Superior temporal gyrus (tissue), 1 donor: Measurements from ENCODE around the gene PDIA5.
A peak's percentile ranks its signal among the peaks of the same experiment; 100 is the strongest.

Experiments
- DNase-seq: peaks from one replicate; pipeline ENCODE4 v3.0.0-alpha.2; 2016; ENCODE audit errors: extremely low spot score

PDIA5 gene

DNA sequence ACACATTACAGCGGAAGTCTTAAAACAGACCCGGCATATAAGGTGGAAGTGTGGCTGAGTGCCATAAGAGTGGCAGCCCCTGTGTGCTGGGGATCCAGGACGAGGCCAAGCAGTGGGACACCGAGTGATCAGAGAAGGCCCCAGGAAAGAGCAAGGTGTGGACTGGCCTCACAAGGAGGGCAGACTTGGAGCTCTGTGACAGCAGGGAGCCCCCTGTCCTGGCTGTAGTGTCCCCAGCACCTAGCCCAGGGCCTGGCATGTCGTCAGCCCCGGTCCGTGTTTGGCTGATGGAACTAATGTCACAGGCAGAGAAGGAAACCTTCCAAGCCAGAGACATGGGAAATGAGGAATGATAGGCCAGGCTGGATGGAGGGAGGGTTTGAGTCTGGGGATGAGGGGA is 4.8 kb downstream of the PDIA5 start:
- DNase-seq, result no peak

DNA sequence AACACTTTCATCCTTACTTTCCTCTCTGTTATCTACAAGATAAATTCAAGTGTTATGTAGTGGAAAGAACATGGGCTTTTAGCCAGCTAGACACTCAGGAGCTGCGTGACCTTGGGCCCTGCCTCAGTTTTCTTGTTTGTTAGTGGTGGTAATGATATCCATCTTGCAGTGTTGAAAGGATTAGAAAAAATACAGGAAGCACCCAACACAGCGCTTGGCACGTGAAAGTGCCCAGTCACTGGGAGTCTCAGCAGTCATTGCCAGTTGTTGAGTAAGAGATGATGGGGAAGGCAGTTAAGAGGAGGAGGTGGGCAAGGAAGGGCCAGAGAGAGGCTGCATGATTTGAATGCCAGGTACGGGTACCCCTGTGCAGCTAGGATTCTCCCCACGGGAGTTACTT is 5.3 kb downstream of the PDIA5 start:
- no peak for DNase-seq

DNA sequence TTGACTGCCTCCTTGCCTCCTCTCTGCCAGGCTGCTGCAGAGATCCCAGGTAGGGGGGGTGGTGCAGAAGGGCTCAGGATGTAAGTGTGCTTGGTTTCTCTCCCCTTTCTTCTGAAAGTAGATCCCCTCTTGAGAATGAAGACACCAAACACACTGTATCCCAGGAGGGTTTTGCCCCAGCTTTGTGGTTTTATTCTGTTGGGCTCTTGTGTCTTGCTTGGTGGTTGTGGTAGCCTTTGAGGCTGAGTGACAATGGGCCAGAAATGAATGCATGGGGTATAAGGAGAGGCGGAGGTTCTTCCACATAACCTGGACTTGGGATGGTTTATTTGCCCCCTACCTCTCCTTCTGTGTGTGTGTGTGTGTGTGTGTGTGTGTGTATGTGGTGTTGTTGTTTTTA is 5.7 kb downstream of the PDIA5 start:
- DNase-seq, result no peak

DNA sequence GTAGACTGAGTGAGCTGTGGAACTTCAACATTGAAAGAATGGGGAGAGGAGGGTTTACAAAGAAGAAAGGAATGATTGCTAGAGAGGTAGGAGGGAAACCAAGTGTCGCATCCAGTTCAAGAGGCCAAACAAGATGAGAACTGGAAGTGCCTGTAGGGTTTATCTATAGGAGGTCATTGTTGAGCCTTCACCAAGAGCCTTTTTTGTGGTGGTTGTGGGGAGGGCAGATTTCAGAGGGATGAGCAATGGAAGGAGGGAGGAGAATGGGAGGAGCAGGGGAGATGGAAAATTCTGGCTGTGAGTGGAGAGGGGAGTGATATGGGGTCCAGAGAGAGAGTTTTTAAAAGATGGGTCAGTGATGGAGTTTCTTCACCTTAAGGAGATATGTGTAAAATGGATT is 8.5 kb downstream of the PDIA5 start:
- DNase-seq, result no peak

DNA sequence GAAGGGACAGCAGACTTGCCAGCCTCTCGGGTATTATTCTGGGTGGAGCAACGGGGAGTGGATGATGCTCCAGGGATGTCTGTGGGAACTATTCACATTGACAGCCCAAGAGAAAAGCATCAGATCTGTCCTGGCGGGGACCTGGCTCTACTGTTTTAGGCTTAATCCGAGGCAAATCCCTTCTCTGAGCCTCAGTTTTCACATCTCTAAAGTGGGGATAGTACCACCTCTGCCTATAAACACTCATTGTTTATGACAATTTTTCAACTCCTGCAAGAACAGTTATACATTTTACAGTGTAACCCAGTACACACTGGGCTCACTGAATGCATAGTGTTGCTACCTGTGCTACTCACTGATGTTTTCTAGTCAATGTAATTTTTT is 9.3 kb downstream of the PDIA5 start:
- DNase-seq, result no peak

DNA sequence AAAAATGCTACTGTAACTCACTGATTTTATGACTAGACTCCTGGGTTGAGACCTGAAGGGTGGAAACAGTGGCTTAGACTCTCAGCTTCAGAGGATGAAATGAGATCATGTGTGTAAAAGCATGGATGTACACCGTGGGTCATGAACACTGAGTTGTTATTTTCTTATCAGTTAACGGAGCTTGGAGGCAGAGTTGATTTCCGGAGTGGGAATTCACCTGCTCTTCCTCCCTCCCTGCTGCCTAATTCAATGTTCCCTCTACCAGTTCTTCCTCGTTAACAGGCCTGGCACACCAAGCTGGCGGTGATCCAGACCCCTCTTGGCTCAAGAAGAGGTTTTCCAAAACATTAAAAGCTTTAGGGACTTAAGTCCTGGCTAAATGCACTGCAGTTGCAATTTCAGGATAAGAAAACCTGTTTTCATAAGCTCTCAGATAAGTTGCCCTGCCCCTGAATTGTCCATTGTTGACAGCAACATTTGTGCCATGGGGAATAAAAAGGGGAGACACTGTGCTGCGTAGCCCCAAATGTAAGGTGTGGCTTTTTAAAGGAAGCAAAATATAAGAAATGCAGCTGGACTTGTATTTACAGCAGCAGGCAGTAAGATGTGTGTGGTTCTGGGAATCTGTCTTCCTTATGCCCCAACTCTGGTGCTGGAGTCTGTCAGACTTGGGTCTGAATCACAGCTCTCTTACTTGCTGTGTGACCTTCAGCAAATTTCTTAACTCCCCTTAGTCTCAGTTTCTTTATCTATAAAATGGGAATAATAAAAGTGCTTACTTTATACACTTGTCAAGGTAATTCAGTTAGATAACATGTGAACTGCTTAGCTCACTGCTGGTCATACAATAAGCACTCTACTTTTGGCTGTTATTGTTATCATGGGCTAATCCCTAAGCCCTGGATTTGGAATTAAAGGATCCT is 9.9 kb downstream of the PDIA5 start:
- DNase-seq, result peak; percentile 55

DNA sequence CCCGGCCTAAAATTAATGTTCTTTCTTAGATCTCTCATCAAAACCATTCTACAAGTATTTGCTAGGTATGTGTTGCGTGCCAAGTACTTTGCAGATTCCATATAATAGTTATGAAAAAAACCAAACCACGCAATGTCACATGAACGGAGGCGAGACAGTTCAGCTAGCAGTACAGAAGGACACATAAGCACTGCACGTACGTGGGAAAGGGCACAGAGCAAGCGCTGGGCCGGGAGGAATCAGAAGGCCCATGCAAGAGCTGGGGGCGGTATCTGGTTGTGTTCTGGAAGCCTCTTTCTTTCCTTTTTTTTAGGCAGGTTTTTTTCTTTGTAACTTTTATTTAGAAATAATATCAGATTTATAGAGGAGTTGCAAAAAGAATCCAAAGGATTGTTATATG is 11.3 kb downstream of the PDIA5 start:
- no peak for DNase-seq

DNA sequence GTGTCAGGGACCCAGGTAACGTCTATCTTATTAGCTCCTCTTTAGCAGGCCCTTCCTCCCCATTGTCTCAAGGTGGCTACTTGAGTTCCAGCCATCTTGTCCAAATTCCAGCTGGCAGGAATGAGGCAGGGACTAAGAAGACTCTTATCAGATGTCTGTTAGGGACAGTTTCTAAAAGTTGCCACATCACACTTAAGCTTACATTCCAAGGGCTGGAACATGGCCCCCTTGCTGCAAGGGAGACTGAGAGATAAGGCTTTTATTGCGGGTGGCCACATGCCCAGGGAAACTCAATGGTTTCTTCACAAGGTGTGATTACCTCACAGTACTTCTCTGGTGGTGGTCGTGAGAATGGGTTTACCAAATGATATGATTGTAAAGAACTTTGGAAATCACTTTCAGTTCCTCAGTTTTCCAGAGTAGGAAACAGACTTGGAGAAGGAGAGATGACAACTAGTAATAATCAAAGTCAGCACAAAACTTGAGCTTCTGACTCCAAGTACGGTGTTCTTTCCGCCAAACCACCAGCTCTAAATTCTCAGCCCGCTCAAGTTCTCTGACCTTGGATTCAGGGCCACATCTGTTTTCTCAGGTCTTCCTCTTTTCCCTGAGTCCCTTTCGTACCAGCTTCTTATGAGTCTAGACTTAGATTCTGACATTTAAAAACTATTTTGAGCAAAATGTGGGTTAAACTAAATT is 14.2 kb downstream of the PDIA5 start:
- DNase-seq, result no peak

DNA sequence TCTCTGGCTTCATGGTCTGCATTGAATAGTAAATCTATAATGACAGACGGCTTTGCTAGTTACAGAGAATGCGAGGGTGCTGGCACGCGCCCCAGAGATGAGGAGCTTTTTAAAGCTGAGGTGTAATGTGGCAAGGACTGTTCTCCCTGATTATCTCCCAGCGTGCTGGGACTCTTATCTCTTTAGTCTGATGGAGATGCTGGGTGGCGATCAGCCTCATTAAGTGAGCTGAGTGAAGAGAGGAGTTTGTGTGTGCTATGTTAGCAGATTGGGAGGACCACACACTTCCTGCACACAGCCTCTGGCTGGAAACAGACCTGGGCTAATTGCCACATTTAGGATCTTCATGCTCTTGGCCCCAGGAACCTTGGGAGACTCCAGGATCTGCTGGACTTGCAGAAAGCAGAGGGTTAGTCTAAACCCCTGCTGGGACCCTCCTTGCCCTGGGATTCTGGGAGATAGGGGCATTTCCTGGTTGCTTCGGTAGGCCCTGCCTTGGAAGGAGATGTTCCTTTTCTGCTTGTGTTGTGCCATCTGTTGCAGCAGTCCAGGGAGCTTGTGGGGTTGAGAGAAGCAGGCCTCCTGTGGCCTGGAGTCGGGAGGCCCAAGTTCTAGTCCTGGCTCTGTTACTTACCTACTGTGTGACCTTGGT is 15.0 kb downstream of the PDIA5 start:
- DNase-seq, result peak; percentile 53

DNA sequence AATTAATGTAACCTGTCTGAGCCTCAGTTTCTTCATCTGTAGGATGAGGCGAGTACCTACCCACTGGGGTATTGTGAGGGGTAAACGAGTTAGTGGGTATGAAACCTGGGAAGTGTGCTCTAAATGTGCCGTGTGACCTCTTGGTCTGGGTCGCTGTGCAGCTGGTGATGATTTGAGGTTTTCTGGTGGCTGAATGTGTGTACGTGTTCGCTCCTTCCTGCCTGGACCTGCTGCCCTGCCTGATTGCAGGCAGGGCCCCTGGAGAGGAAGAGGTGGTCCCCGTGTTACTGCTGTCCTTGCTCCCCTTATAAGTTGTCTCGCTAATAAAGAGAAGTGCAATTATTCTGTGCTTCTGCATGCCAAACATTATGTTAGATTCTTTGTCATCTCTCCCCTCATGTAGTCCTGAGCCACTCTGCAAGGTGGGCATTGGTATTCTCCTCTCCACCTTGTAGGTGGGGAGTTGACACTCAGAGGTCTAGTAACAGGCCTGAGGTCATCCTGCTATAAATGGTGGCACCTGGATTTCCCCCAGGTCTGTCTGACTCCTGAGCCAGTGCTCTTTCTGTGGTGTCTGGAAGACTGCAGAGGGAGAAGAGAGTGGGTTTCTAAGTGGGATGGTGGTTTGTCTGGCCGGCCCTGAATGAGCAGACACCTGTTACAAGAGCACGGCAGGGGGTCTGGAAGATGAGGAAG is 15.7 kb downstream of the PDIA5 start:
- no peak for DNase-seq

DNA sequence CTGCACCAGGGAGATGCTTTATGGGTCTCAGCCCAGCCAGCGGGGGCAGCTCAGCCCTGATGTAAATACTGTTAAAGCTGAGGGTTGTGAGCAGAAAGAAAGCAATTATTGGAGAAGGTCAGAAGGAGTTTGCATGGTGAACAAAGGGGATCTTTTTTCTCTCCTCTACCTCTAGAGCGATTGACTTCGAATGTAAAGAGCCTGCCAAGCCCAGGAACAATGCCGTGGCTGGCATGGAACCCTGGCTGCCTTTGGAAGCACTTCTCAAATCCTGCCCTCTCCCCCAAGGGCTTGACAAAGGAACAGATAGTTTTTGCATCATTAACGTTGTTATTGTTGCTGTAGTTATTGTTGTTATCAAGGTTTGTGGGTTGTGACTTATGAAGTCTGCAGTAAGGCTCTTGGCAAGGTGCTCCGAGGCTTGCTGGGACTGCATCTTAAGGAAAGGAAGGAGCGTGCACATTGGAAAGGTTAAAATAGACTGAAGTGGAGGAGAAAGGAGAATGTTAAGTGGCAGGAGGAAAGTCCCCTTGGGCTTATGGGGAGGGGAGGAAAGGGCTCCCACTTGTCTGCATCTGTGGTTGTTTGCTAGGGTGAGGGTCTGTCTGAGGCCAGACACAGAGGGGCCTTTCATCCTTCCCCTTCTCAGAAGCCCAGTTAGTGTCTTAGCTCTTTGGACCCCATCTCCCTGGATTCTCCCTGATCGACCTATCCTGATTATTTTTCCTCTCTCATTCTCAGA is 16.7 kb downstream of the PDIA5 start:
- DNase-seq, result no peak

DNA sequence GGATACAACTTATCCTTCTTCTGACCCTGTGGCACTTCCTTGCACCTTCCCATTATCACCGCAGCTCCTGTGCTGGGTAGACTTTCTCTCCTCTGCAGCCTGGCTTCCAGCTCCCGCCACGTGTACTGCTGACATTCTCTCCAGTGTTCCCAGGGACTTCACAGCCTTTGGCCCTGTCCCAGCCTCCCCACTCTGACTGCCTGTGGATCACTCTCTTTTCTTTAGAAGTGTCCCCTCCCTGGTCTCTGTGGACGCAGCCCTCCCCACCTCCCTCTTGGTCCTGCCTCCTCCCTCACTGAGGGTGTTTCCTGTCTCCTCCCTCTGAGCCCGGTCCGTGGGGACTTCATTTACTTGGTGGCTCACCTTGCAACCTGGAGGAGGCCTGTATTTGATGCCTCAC is 17.4 kb downstream of the PDIA5 start:
- DNase-seq, result no peak

DNA sequence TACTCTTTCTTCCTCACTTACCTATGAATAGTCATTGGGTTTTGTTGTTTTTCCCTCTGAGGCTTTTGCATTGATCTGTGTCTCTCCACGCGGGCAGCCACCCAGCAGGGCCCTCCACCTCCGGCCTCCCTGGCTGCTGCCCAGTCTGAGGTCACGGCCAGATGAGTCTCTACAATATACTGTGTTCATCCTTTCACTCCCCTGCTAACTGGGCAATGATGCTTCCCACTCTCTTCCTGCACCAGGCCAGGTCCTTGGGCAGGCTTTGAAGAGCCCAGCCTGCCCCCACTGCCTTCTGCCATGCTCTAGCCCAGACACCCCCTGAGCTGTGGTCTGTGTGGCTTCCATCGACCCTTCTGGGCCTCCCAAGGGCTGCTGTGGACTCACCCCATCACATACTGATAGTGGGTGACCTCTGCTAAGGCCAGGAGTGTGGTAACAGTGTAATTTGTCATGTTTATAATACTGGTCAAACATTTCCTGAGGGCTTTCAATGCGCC is 18.0 kb downstream of the PDIA5 start:
- DNase-seq, result no peak

DNA sequence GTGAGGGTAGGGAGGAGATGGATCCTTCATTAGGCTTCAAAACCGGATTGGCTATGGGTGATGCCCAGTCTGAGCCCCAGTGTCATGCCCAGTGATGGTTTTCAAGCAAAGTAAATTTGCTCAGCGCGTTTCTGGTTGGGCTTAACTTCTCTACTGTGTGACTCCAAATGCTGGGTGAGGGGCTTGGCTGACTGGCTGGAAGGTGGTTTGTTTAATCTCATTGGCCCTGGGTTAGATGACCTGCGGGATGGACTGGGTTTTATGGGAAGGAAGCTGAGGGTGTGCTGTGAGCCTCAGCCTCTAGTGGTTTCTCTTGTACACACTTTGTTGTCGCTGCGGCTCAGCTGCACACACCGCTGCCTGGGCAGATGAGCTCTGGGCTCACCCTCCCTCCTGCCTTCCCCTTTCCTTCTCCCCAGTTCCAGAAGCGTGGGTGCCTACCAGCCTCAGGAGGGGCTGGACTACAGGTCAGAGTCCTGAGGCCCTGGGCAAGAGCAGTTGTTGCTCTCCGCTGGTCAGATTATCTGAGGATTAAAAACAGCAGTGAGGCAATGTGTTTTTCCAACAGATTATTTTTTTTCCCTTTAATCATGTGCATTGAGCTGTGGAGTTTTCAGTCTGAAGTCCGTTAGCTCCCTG is 18.6 kb downstream of the PDIA5 start:
- no peak for DNase-seq

DNA sequence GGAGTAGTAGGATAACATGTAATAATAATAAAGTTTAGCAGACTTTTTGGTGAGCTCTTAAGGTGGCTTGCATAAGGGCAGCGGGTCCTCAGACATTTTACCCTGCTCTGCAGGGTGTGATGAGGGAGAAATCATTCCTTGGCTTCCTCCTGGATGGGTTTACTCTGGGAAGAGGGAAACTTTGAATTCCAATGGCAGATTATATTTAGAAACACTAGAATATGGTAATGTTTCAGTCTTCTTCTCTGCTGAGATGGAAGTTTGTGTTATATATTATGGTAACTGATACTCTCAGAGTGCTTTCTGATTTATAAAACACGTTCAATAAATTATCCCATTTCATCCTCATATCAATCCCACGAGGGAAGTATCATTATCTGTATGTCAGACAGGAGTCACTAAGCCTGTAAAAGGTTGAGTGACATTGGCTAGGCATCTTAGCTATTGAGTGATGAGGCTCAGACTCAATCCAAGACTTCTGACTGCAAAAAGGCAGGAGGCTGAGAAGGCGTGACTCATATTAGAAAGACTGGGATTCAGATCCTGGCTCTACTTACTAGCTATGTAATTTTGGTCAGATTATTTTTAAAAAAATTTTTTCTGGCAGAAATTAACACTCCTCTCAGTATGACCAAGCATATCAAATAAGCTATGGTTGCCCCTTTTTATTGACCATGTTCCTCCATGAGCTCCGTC is 19.3 kb downstream of the PDIA5 start:
- no peak for DNase-seq

DNA sequence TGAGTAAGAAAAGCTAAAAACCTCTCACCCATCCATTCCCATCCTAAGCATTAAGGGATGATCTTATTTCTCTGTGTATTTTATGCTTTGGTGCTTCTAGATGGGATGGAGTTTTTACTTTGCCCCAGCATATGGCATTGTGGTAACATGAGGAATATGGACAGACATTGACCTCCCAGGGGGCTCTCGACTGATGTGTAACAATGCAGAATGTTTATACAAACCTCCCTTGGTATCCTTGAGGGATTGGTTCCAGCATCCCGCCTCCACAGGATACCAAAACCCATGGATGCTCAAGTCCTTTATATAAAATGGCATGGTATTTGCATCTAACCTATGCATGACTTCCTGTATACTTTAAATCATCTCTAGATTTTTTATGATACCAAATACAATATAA is 21.6 kb downstream of the PDIA5 start:
- no peak for DNase-seq

DNA sequence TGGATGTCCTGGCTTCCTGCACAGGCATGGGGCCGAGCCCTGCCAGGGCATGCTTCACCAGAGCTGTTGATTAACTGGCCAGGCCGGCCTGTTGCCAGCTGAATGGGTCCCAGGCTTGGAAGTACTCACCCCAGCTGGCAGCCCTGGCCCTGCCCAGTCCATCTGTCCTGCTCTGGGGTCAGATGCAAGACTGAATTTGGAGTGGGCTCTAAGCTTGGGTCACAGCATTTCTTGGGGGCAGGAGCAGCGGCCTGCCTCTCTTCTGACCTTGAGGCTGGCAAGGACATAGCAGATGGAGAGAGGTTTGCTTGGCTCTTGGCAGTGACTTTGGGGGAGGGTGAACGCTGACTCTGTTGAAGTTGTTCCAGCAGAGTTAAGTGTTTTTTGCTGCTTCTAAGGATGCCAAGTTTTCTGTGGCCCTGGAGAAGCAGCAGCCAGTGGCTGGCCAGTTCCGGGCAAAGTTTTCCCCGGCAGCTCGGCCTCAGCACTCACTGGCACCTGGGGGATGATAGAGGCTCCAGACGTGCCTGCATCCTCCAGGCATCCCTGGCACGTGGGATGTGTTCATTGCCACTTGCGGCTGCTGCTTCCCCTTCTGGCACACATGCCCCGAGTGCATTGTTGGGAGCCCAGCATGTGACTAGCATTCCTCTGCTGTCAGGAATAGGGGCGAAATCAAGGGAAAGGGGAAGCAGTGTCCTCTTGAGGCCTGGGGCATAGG is 22.9 kb downstream of the PDIA5 start:
- DNase-seq, result no peak

DNA sequence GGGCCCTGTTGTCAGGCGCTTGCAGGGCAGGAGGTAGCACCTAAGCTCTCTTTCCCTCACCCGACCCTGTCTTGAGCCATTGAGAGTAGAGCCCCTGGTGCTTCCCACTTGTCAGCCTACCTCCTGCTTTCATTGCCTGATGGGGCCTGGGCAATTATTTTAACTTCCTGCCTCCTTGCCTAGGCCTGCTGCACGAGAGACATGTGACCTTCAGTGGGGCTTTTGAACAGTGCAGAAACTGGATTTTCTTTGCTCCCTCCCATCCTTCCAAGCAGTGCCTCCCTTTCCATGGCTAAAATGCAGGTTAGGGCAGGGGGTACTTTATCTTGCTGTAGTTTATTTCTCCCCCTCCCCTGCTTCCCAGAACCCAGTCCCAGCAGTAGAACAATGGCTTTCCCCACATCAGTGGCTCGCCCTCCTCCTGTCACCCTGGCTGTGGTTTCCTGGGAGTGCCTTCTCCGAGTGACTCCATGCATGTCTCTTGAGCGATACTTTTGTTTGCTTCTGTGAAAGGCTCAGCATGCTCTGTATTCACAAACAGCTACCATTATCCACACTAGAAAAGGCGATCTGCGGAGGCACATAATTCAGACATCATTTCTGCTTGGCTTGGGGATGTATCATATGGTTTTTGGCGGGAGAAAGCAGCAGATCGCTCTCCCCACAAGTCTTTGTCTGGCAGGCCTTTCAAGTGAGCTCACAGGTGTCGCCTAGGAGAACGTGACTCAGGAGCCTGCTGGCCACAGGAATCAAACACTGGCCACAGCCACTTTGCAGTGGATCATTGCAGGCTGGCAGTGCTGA is 24.1 kb downstream of the PDIA5 start:
- DNase-seq, result no peak

DNA sequence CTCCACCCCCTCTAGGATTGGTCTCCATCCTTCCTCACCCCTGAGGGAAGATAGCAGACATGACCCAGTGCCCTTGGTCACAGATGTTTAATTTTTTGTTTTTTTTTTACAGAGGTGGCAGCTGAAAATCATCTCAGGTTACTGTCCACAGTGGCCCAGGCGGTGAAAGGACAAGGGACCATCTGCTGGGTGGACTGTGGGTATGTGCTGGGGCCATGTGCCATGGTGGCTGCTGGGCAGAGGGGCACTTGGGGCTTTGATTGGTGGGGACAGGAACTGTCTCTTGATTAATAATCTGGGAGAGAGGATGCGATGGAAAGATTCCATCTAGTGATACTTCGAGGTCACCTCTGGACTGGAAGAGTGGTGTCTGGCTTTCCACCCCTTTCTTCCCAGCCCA is 25.4 kb downstream of the PDIA5 start:
- no peak for DNase-seq
